Ectodermal cell (in vitro differentiated cells): ENCODE measurements around the gene ANKRD13A.
"Not testable (repeated sequence)": the region's sequence is repeated elsewhere in the genome, so short reads cannot be mapped to it uniquely, and the experiment has no call there.

Experiments used
- H3K27ac ChIP-seq: 2 replicates; pipeline ENCODE4 v1.7.0; 2013; ENCODE audit warnings: mild to moderate bottlenecking, low read depth, low read length; ENCODE audit not compliant: insufficient read depth, poor library complexity, severe bottlenecking
- H3K27me3 ChIP-seq: 2 replicates; pipeline ENCODE4 v1.7.0; 2013; ENCODE audit warnings: mild to moderate bottlenecking, low read length; ENCODE audit not compliant: insufficient read depth, control insufficient read depth, poor library complexity, severe bottlenecking
- H3K36me3 ChIP-seq: one replicate; pipeline ENCODE4 v1.7.0; 2013; ENCODE audit warnings: low read length; ENCODE audit not compliant: control insufficient read depth, insufficient read depth
- H3K4me1 ChIP-seq: one replicate; pipeline ENCODE4 v1.7.0; 2013; ENCODE audit warnings: low read length; ENCODE audit not compliant: control insufficient read depth, insufficient read depth
- H3K4me3 ChIP-seq: 2 replicates; pipeline ENCODE4 v1.7.0; 2013; ENCODE audit warnings: low read depth, low read length, control low read depth; ENCODE audit not compliant: insufficient read depth
- H3K9me3 ChIP-seq: 2 replicates; pipeline ENCODE4 v1.7.0; 2013; ENCODE audit warnings: mild to moderate bottlenecking, low read length, moderate library complexity; ENCODE audit not compliant: control insufficient read depth
- WGBS, 2 experiments: methylation state at CpG; one replicate each; pipeline ENCODE4 v1.1.7; 2013; ENCODE audit warnings: missing lambda C conversion rate in 2 of 2; 5-methylcytosine and 5-hydroxymethylcytosine counted together

Gene ANKRD13A

GRCh38 chr12:110005319-110005973 is 6.2 kb downstream of the ANKRD13A start:
- WGBS, 2 experiments, result 93 to 97% methylated on average over 6 to 7 of the region's 7 CpGs
- no peaks in the 10 kb centered on the region for H3K9me3 ChIP-seq
- peaks cover 5% of the 10 kb centered on the region for H3K27me3 ChIP-seq

GRCh38 chr12:110006115-110006514 is 6.9 kb downstream of the ANKRD13A start:
- Histone ChIP-seq H3K36me3 (no peaks in the 10 kb centered on the region), H3K27ac (no peak overlapping the region), H3K4me1 (no peaks in the 10 kb centered on the region), H3K4me3 (no peak overlapping the region), H3K27me3 (no peaks in the 10 kb centered on the region), H3K9me3 (no peaks in the 10 kb centered on the region)
- WGBS, 2 experiments, result 88 to 99% methylated on average over 4 of the region's 4 CpGs

More at GRCh38 chr12:110005319-110005973, 6.2 kb downstream of the ANKRD13A start:
- H3K36me3 ChIP-seq, result no peaks in the 10 kb centered on the region
- no peaks in the 10 kb centered on the region for H3K4me1 ChIP-seq
- no peak overlapping the region for H3K4me3 ChIP-seq
- H3K27ac ChIP-seq, result no peak overlapping the region

GRCh38 chr12:110007881-110008280 is 8.7 kb downstream of the ANKRD13A start:
- no peaks in the 10 kb centered on the region for H3K9me3 ChIP-seq
- no peaks in the 10 kb centered on the region for H3K27me3 ChIP-seq
- H3K4me1 ChIP-seq, result no peaks in the 10 kb centered on the region
- no peaks in the 10 kb centered on the region for H3K36me3 ChIP-seq
- no peak overlapping the region for H3K27ac ChIP-seq
- H3K4me3 ChIP-seq, result no peak overlapping the region

GRCh38 chr12:110008681-110009398 is 9.6 kb downstream of the ANKRD13A start:
- not testable (repeated sequence) for H3K36me3 ChIP-seq, H3K4me1 ChIP-seq, H3K27ac ChIP-seq, H3K9me3 ChIP-seq, H3K27me3 ChIP-seq, H3K4me3 ChIP-seq
- 92 to 94% methylated on average over 15 of the region's 15 CpGs for WGBS, 2 experiments

- Histone ChIP-seq H3K36me3 (no peaks in the 10 kb centered on the region), H3K4me3 (no peak overlapping the region), H3K9me3 (no peaks in the 10 kb centered on the region), H3K27ac (no peak overlapping the region), H3K4me1 (no peaks in the 10 kb centered on the region), H3K27me3 (no peaks in the 10 kb centered on the region)
- 94 to 96% methylated on average over 13 of the region's 13 CpGs for WGBS, 2 experiments
Observed at GRCh38 chr12:110010853-110011723, 11.9 kb downstream of the ANKRD13A start.

- Histone ChIP-seq H3K4me1 (no peaks in the 10 kb centered on the region), H3K4me3 (no peak overlapping the region), H3K36me3 (no peaks in the 10 kb centered on the region), H3K9me3 (no peaks in the 10 kb centered on the region), H3K27me3 (no peaks in the 10 kb centered on the region), H3K27ac (no peak overlapping the region)
- WGBS, 2 experiments, result 93 to 96% methylated on average over 6 of the region's 6 CpGs
Observed at GRCh38 chr12:110012137-110012536, 12.9 kb downstream of the ANKRD13A start.

GRCh38 chr12:110012659-110013058 is 13.4 kb downstream of the ANKRD13A start:
- Histone ChIP-seq H3K9me3 (no peaks in the 10 kb centered on the region), H3K27ac (no peak overlapping the region), H3K36me3 (no peaks in the 10 kb centered on the region), H3K4me1 (no peaks in the 10 kb centered on the region), H3K4me3 (no peak overlapping the region), H3K27me3 (no peaks in the 10 kb centered on the region)
- WGBS, 2 experiments, result 96 to 97% methylated on average over 4 of the region's 4 CpGs

GRCh38 chr12:110015132-110015531 is 15.9 kb downstream of the ANKRD13A start:
- WGBS, 2 experiments, result 93 to 96% methylated on average over 2 of the region's 2 CpGs
- Histone ChIP-seq H3K27me3 (no peaks in the 10 kb centered on the region), H3K36me3 (no peaks in the 10 kb centered on the region), H3K4me1 (no peaks in the 10 kb centered on the region), H3K9me3 (no peaks in the 10 kb centered on the region), H3K27ac (no peak overlapping the region), H3K4me3 (no peak overlapping the region)

GRCh38 chr12:110020956-110021355 is 21.7 kb downstream of the ANKRD13A start:
- 93 to 96% methylated on average over 4 of the region's 4 CpGs for WGBS, 2 experiments
- no peaks in the 10 kb centered on the region for H3K27me3 ChIP-seq
- H3K27ac ChIP-seq, result no peak overlapping the region
- no peaks in the 10 kb centered on the region for H3K36me3 ChIP-seq
- peaks cover 11% of the 10 kb centered on the region for H3K4me1 ChIP-seq
- H3K9me3 ChIP-seq, result no peaks in the 10 kb centered on the region
- no peak overlapping the region for H3K4me3 ChIP-seq
